ENCODE results near the gene ZNRF3. TPM values are rescaled to one million over a fixed set of nuclear protein-coding genes. Genes with fewer than 3 reads are reported as not detected.

The ZNRF3 gene
- total RNA-seq, 1 donor, result 6.9 TPM

- Histone ChIP-seq H3K27me3 (ENCODE audit: insufficient read depth, low read length) (no peaks in the 10 kb centered on the region), H3K4me2 (ENCODE audit: insufficient read depth, low read length) (peak overlapping the region; percentile 45), H2AFZ (ENCODE audit: low read length) (peak overlapping the region; percentile 5), H3K36me3 (ENCODE audit: insufficient read depth, low read length) (no peaks in the 10 kb centered on the region), H3K79me2 (ENCODE audit: insufficient read depth, low read length) (peaks cover 3% of the 10 kb centered on the region), H3K9me3 (ENCODE audit: low read depth, low read length) (peaks cover 3% of the 10 kb centered on the region), H3K4me1 (ENCODE audit: insufficient read depth, low read length) (peaks cover 25% of the 10 kb centered on the region), H3K4me3 (ENCODE audit: insufficient read depth, low read length) (no peak overlapping the region), H4K20me1 (ENCODE audit: insufficient read depth, low read length) (peaks cover 4% of the 10 kb centered on the region), H3K27ac (ENCODE audit: low read depth, low read length) (no peak overlapping the region)
- DNase-seq (ENCODE audit: insufficient read length, low spot score, missing footprints), result no peak
- TF ChIP-seq, protein P1, sequence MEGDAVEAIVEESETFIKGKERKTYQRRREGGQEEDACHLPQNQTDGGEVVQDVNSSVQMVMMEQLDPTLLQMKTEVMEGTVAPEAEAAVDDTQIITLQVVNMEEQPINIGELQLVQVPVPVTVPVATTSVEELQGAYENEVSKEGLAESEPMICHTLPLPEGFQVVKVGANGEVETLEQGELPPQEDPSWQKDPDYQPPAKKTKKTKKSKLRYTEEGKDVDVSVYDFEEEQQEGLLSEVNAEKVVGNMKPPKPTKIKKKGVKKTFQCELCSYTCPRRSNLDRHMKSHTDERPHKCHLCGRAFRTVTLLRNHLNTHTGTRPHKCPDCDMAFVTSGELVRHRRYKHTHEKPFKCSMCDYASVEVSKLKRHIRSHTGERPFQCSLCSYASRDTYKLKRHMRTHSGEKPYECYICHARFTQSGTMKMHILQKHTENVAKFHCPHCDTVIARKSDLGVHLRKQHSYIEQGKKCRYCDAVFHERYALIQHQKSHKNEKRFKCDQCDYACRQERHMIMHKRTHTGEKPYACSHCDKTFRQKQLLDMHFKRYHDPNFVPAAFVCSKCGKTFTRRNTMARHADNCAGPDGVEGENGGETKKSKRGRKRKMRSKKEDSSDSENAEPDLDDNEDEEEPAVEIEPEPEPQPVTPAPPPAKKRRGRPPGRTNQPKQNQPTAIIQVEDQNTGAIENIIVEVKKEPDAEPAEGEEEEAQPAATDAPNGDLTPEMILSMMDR (IDR thresholded peaks at IDR 0.05; ENCODE audit: extremely low read depth, low read depth, low read length), result no peak
Measured at GRCh38 chr22:28951530-28951929, 68.2 kb downstream of the ZNRF3 start.

GRCh38 chr22:28951969-28952521 is 68.7 kb downstream of the ZNRF3 start:
- peak overlapping the region; percentile 45 for H3K4me2 ChIP-seq (ENCODE audit: insufficient read depth, low read length)
- H3K4me1 ChIP-seq (ENCODE audit: insufficient read depth, low read length), result peaks cover 25% of the 10 kb centered on the region
- peak overlapping the region; percentile 5 for H2AFZ ChIP-seq (ENCODE audit: low read length)
- DNase-seq (ENCODE audit: insufficient read length, low spot score, missing footprints), result peak; percentile 59
- TF ChIP-seq, protein P1 (IDR thresholded peaks at IDR 0.05; ENCODE audit: extremely low read depth, low read depth, low read length), result peak; percentile 43
- H3K4me3 ChIP-seq (ENCODE audit: insufficient read depth, low read length), result no peak overlapping the region
- H4K20me1 ChIP-seq (ENCODE audit: insufficient read depth, low read length), result peaks cover 4% of the 10 kb centered on the region
- H3K27me3 ChIP-seq (ENCODE audit: insufficient read depth, low read length), result no peaks in the 10 kb centered on the region
- peaks cover 2% of the 10 kb centered on the region for H3K9me3 ChIP-seq (ENCODE audit: low read depth, low read length)
- no peaks in the 10 kb centered on the region for H3K36me3 ChIP-seq (ENCODE audit: insufficient read depth, low read length)
- no peak overlapping the region for H3K27ac ChIP-seq (ENCODE audit: low read depth, low read length)
- peaks cover 2% of the 10 kb centered on the region for H3K79me2 ChIP-seq (ENCODE audit: insufficient read depth, low read length)

- Histone ChIP-seq H2AFZ (ENCODE audit: low read length) (no peak overlapping the region), H3K4me3 (ENCODE audit: insufficient read depth, low read length) (no peak overlapping the region), H3K4me2 (ENCODE audit: insufficient read depth, low read length) (no peak overlapping the region), H4K20me1 (ENCODE audit: insufficient read depth, low read length) (peaks cover 4% of the 10 kb centered on the region), H3K27ac (ENCODE audit: low read depth, low read length) (no peak overlapping the region), H3K9me3 (ENCODE audit: low read depth, low read length) (no peaks in the 10 kb centered on the region), H3K79me2 (ENCODE audit: insufficient read depth, low read length) (peaks cover 2% of the 10 kb centered on the region), H3K27me3 (ENCODE audit: insufficient read depth, low read length) (no peaks in the 10 kb centered on the region), H3K36me3 (ENCODE audit: insufficient read depth, low read length) (no peaks in the 10 kb centered on the region), H3K4me1 (ENCODE audit: insufficient read depth, low read length) (peaks cover 25% of the 10 kb centered on the region)
- no peak for DNase-seq (ENCODE audit: insufficient read length, low spot score, missing footprints)
- TF ChIP-seq, protein P1 (IDR thresholded peaks at IDR 0.05; ENCODE audit: extremely low read depth, low read depth, low read length), result no peak
Measured at GRCh38 chr22:28952857-28953256, 69.5 kb downstream of the ZNRF3 start.

DNA sequence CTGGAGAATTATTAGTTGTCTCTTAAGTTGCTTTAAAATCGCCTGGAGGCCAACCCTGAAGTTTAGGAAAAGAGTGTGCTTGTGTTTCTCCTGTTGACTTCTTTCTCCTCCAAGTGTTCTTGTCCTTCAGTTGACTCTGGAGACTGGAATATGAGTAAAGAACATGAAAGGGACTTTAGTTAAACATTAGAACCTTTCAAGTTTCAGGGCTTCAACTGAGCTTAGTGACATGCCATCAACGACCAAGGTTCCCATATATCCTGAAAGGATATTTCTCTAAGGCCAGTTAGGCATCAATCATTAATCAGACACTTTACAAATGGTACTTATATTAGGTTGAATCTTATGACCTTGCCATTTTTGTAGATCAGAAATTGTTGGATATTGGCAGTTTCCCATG is 70.0 kb downstream of the ZNRF3 start:
- TF ChIP-seq, protein P1 (IDR thresholded peaks at IDR 0.05; ENCODE audit: extremely low read depth, low read depth, low read length), result no peak
- no peak overlapping the region for H3K4me3 ChIP-seq (ENCODE audit: insufficient read depth, low read length)
- H3K79me2 ChIP-seq (ENCODE audit: insufficient read depth, low read length), result peaks cover 2% of the 10 kb centered on the region
- peaks cover 4% of the 10 kb centered on the region for H4K20me1 ChIP-seq (ENCODE audit: insufficient read depth, low read length)
- no peaks in the 10 kb centered on the region for H3K27me3 ChIP-seq (ENCODE audit: insufficient read depth, low read length)
- no peak overlapping the region for H2AFZ ChIP-seq (ENCODE audit: low read length)
- H3K27ac ChIP-seq (ENCODE audit: low read depth, low read length), result no peak overlapping the region
- H3K36me3 ChIP-seq (ENCODE audit: insufficient read depth, low read length), result no peaks in the 10 kb centered on the region
- no peaks in the 10 kb centered on the region for H3K9me3 ChIP-seq (ENCODE audit: low read depth, low read length)
- peaks cover 25% of the 10 kb centered on the region for H3K4me1 ChIP-seq (ENCODE audit: insufficient read depth, low read length)
- H3K4me2 ChIP-seq (ENCODE audit: insufficient read depth, low read length), result no peak overlapping the region
- no peak for DNase-seq (ENCODE audit: insufficient read length, low spot score, missing footprints)

Measured in osteoblast (primary cell).